Ascending aorta (tissue), 2 donors: ENCODE measurements around the gene AJUBA. TPM values are rescaled to one million over a fixed set of nuclear protein-coding genes. Genes with fewer than 3 reads are reported as not detected.

Source experiments
- DNase-seq, 2 donors: peaks; one replicate each; pipeline ENCODE4 v3.0.0-alpha.2; 2019; ENCODE audit warnings: low spot score in 2 of 2
- H3K27ac ChIP-seq, 2 donors: fragments of 200-600 bp; sonication (generic); one replicate each; pipeline ENCODE4 v1.5.1; 2016 to 2017; ENCODE audit warnings: mild to moderate bottlenecking in 1 of 2
- H3K27me3 ChIP-seq: fragments of 200-600 bp; sonication (generic); one replicate; pipeline ENCODE4 v1.5.1; 2017
- H3K36me3 ChIP-seq, 2 donors: fragments of 200-600 bp; sonication (generic); one replicate each; pipeline ENCODE4 v1.5.1; 2016
- H3K4me1 ChIP-seq, 2 donors: fragments of 200-600 bp; sonication (generic); one replicate each; pipeline ENCODE4 v1.5.1; 2016 to 2017; ENCODE audit warnings: mild to moderate bottlenecking in 1 of 2
- H3K4me3 ChIP-seq, 2 donors: fragments of 200-600 bp; sonication (generic); one replicate each; pipeline ENCODE4 v1.5.1; 2016 to 2017; ENCODE audit warnings: mild to moderate bottlenecking in 1 of 2
- H3K9me3 ChIP-seq, 2 donors: fragments of 200-600 bp; sonication (generic); one replicate each; pipeline ENCODE4 v1.5.1; 2016
- CTCF ChIP-seq, 3 experiments: fragments of 200-600 bp in 2 of 3; fragments of 450-650 bp in 1 of 3; sonication (generic) in 2 of 3; IDR thresholded peaks; one replicate each; pipeline ENCODE4 v1.5.1; 2016 to 2019; ENCODE audit warnings: antibody characterized with exemption in 3 of 3, mild to moderate bottlenecking in 1 of 3, moderate library complexity in 1 of 3
- intact Hi-C: fragments of 100-400 bp; cut with DNase I; formaldehyde crosslinking; loops from one replicate; pipeline ENCODE4 v1.15.1; 2023
- total RNA-seq: library from RNA; depleted of rRNA; stranded (reverse); fragments of >200 nt; gene quantifications from one replicate; pipeline ENCODE4 v1.1.0, GENCODE V29; 2016

The AJUBA gene
- total RNA-seq, 1 donor from 2014 or later, result 11.6 TPM

- no peaks in the 10 kb centered on the region for H3K27me3 ChIP-seq
- no peaks in the 10 kb centered on the region for H3K9me3 ChIP-seq
- no peak overlapping the region for H3K27ac ChIP-seq
- no peak for DNase-seq
- no peak overlapping the region for H3K4me3 ChIP-seq
- intact Hi-C loops, result no loop called here
- no peak for TF ChIP-seq CTCF (IDR thresholded peaks at IDR 0.05)
- peaks cover 0 to 4% of the 10 kb centered on the region in 2 donors for H3K36me3 ChIP-seq
- H3K4me1 ChIP-seq, result peaks cover 0 to 5% of the 10 kb centered on the region in 2 donors
Observed at GRCh38 chr14:23002592-23002991, 20.2 kb upstream of the AJUBA start.

GRCh38 chr14:23000860-23001259 is 18.5 kb upstream of the AJUBA start:
- H3K9me3 ChIP-seq, result no peaks in the 10 kb centered on the region
- no peak overlapping the region for H3K27ac ChIP-seq
- no peak for TF ChIP-seq CTCF (IDR thresholded peaks at IDR 0.05)
- DNase-seq, result no peak
- H3K27me3 ChIP-seq, result no peaks in the 10 kb centered on the region
- intact Hi-C loops, result no loop called here
- H3K36me3 ChIP-seq, result peaks cover 0 to 4% of the 10 kb centered on the region in 2 donors
- peaks cover 0 to 2% of the 10 kb centered on the region in 2 donors for H3K4me1 ChIP-seq
- H3K4me3 ChIP-seq, result no peak overlapping the region

- Histone ChIP-seq H3K4me1 (no peaks in the 10 kb centered on the region), H3K9me3 (no peaks in the 10 kb centered on the region), H3K36me3 (peaks cover 0 to 4% of the 10 kb centered on the region in 2 donors), H3K27me3 (no peaks in the 10 kb centered on the region), H3K4me3 (no peak overlapping the region), H3K27ac (no peak overlapping the region)
- intact Hi-C loops, result no loop called here
- no peak for TF ChIP-seq CTCF (IDR thresholded peaks at IDR 0.05)
- DNase-seq, result no peak
Observed at GRCh38 chr14:22998329-22999012, 16.1 kb upstream of the AJUBA start.

- Histone ChIP-seq H3K36me3 (peaks cover 0 to 4% of the 10 kb centered on the region in 2 donors), H3K9me3 (no peaks in the 10 kb centered on the region), H3K27ac (no peak overlapping the region), H3K4me3 (no peak overlapping the region), H3K4me1 (no peaks in the 10 kb centered on the region), H3K27me3 (no peaks in the 10 kb centered on the region)
- intact Hi-C loops, result no loop called here
- no peak for DNase-seq
- no peak for TF ChIP-seq CTCF (IDR thresholded peaks at IDR 0.05)
Observed at GRCh38 chr14:22997676-22998323, 15.4 kb upstream of the AJUBA start.

- no peak for TF ChIP-seq CTCF (IDR thresholded peaks at IDR 0.05)
- intact Hi-C loops, result no loop called here
- no peak for DNase-seq
Observed at GRCh38 chr14:22996768-22997654, 14.7 kb upstream of the AJUBA start.

More at GRCh38 chr14:22996768-22997654, 14.7 kb upstream of the AJUBA start:
- H3K27me3 ChIP-seq, result no peaks in the 10 kb centered on the region
- H3K4me3 ChIP-seq, result no peak overlapping the region
- no peaks in the 10 kb centered on the region for H3K4me1 ChIP-seq
- no peak overlapping the region for H3K27ac ChIP-seq
- H3K36me3 ChIP-seq, result peaks cover 0 to 4% of the 10 kb centered on the region in 2 donors
- no peaks in the 10 kb centered on the region for H3K9me3 ChIP-seq
